A673 (cell line): ENCODE measurements around the gene PHACTR3. TPM values are rescaled to one million over a fixed set of nuclear protein-coding genes. Genes with fewer than 3 reads are reported as not detected.

Experiments
- BruUV-seq: library from RNA; stranded (reverse); fragments of 400-500 nt; replicated peaks from 2 replicates; lab custom pipeline; 2021; lab: Mats Ljungman, UMichigan
- CTCF ChIA-PET: fragments of 300-600 bp; sonication (Branson Sonifier 250); formaldehyde crosslinking; loops from one replicate; lab custom pipeline; 2022; ENCODE audit warnings: antibody characterized with exemption; lab: Charles Lee
- POLR2A ChIA-PET: fragments of 300-600 bp; sonication (Branson Sonifier 250); formaldehyde crosslinking; loops from one replicate; lab custom pipeline; 2022; ENCODE audit warnings: antibody characterized with exemption; ENCODE audit not compliant: low non-redundant PET; lab: Charles Lee
- DNase-seq: peaks from one replicate; pipeline ENCODE4 v3.0.0-alpha.2; 2015; ENCODE audit warnings: low spot score
- H3K27ac ChIP-seq: fragments of 200-600 bp; sonication (generic); 2 replicates; pipeline ENCODE4 v1.5.1; 2016; ENCODE audit warnings: mixed run types, low read depth, mild to moderate bottlenecking, mixed read lengths, antibody characterized with exemption, low read length; ENCODE audit not compliant: poor library complexity, severe bottlenecking
- H3K27me3 ChIP-seq: fragments of 200-600 bp; sonication (generic); replicated peaks from 2 replicates; pipeline ENCODE4 v1.6.1; 2017; ENCODE audit warnings: mixed run types, low read depth, mild to moderate bottlenecking, mixed read lengths, antibody characterized with exemption, low read length; ENCODE audit not compliant: insufficient read depth, poor library complexity
- H3K36me3 ChIP-seq: fragments of 200-600 bp; sonication (generic); 2 replicates; pipeline ENCODE4 v1.6.1; 2016; ENCODE audit warnings: mixed run types, mild to moderate bottlenecking, mixed read lengths, antibody characterized with exemption, low read length; ENCODE audit not compliant: insufficient read depth, poor library complexity, severe bottlenecking
- H3K4me1 ChIP-seq: fragments of 200-600 bp; sonication (generic); 2 replicates; pipeline ENCODE4 v1.6.1; 2017; ENCODE audit warnings: mixed run types, mild to moderate bottlenecking, mixed read lengths, antibody characterized with exemption, low read length; ENCODE audit not compliant: insufficient read depth, poor library complexity, severe bottlenecking
- H3K4me3 ChIP-seq: fragments of 200-600 bp; sonication (generic); 2 replicates; pipeline ENCODE4 v1.5.1; 2016; ENCODE audit warnings: low read depth, mixed run types, mild to moderate bottlenecking, mixed read lengths, low read length; ENCODE audit not compliant: poor library complexity, severe bottlenecking
- H3K9me3 ChIP-seq: fragments of 200-600 bp; sonication (generic); 2 replicates; pipeline ENCODE4 v1.6.1; 2016; ENCODE audit warnings: mixed run types, low read depth, mild to moderate bottlenecking, mixed read lengths, antibody characterized with exemption, low read length; ENCODE audit not compliant: poor library complexity, severe bottlenecking
- CTCF ChIP-seq: fragments of 300-800, 200-600 bp; sonication (generic); conservative IDR thresholded peaks from 2 replicates; pipeline ENCODE4 v1.5.1; 2017; ENCODE audit warnings: low read depth, mild to moderate bottlenecking, antibody characterized with exemption, low read length, moderate library complexity, mixed read lengths
- EZH2 ChIP-seq: fragments of 200-600 bp; sonication (generic); IDR thresholded peaks from 2 replicates; pipeline ENCODE4 v1.6.1; 2017; ENCODE audit warnings: borderline replicate concordance, low read depth, mild to moderate bottlenecking, mixed read lengths, antibody characterized with exemption, low read length; ENCODE audit not compliant: poor library complexity, severe bottlenecking
- intact Hi-C: fragments of 100-400 bp; cut with micrococcal nuclease; formaldehyde crosslinking; loops from one replicate; pipeline ENCODE4 v1.10.0; 2022; ENCODE audit not compliant: unreplicated experiment
- total RNA-seq: library from RNA; stranded (reverse); gene quantifications from 2 replicates; pipeline ENCODE4 v1.2.3, GENCODE V29; 2021

Gene PHACTR3
- total RNA-seq, 1 experiment from 2014 or later, result 0.17 TPM

- peaks cover 12% of the 10 kb centered on the region for H3K27me3 ChIP-seq
- H3K4me3 ChIP-seq, result no peak overlapping the region
- TF ChIP-seq EZH2 (no peak), CTCF (no peak)
- BruUV-seq, result no TSS peak
- no peak for DNase-seq
- H3K9me3 ChIP-seq, result no peaks in the 10 kb centered on the region
- no peaks in the 10 kb centered on the region for H3K36me3 ChIP-seq
- H3K27ac ChIP-seq, result no peak overlapping the region
- no peaks in the 10 kb centered on the region for H3K4me1 ChIP-seq
- POLR2A ChIA-PET, result no interaction called here
- intact Hi-C loops, result no loop called here
- CTCF ChIA-PET, result no interaction called here
Observed at GRCh38 chr20:59737816-59738215, 133.5 kb downstream of the PHACTR3 start.

- H3K4me1 ChIP-seq, result no peaks in the 10 kb centered on the region
- ChIA-PET CTCF (no interaction called here), POLR2A (no interaction called here)
- TF ChIP-seq CTCF (no peak), EZH2 (no peak)
- intact Hi-C loops, result no loop called here
- peaks cover 12% of the 10 kb centered on the region for H3K27me3 ChIP-seq
- BruUV-seq, result no TSS peak
- no peak overlapping the region for H3K27ac ChIP-seq
- H3K4me3 ChIP-seq, result no peak overlapping the region
- no peaks in the 10 kb centered on the region for H3K36me3 ChIP-seq
- no peaks in the 10 kb centered on the region for H3K9me3 ChIP-seq
- no peak for DNase-seq
Observed at GRCh38 chr20:59738851-59739250, 134.5 kb downstream of the PHACTR3 start.

GRCh38 chr20:59740621-59741020, 136.3 kb downstream of the PHACTR3 start:
- CTCF ChIA-PET, result no interaction called here
- intact Hi-C loops, result no loop called here
- POLR2A ChIA-PET, result no interaction called here

More at GRCh38 chr20:59740621-59741020, 136.3 kb downstream of the PHACTR3 start:
- Histone ChIP-seq H3K9me3 (no peaks in the 10 kb centered on the region), H3K27ac (no peak overlapping the region), H3K4me3 (no peak overlapping the region), H3K27me3 (peaks cover 8% of the 10 kb centered on the region), H3K4me1 (no peaks in the 10 kb centered on the region), H3K36me3 (no peaks in the 10 kb centered on the region)
- DNase-seq, result no peak
- no TSS peak for BruUV-seq
- TF ChIP-seq EZH2 (no peak), CTCF (no peak)
